HCT116 (cell line): ENCODE measurements around the gene NOS2.

ENCODE experiments used
- CTCF ChIP-seq, 3 experiments: fragments of 200-600 bp in 1 of 3; sonication (generic) in 1 of 3; IDR thresholded peaks in 2 of 3; conservative IDR thresholded peaks in 1 of 3; 2 replicates each; pipeline ENCODE4 v1.5.1; 2012 to 2017; ENCODE audit warnings: low read depth in 2 of 3, low read length in 2 of 3, antibody characterized with exemption in 1 of 3, borderline replicate concordance in 1 of 3, control low read depth in 1 of 3, mild to moderate bottlenecking in 1 of 3, mixed read lengths in 1 of 3, mixed run types in 1 of 3, moderate library complexity in 1 of 3; ENCODE audit not compliant: insufficient read depth in 1 of 3
- ELF1 ChIP-seq: IDR thresholded peaks from 2 replicates; pipeline ENCODE4 v1.6.1; 2012; ENCODE audit warnings: low read depth, borderline replicate concordance
- POLR2A ChIP-seq: IDR thresholded peaks from 2 replicates; pipeline ENCODE4 v1.7.0; 2011; ENCODE audit warnings: borderline replicate concordance; ENCODE audit not compliant: insufficient read depth, insufficient read length; ENCODE audit errors: extremely low read depth
- POLR2AphosphoS5 ChIP-seq: IDR thresholded peaks from 2 replicates; pipeline ENCODE4 v1.6.1; 2011; ENCODE audit warnings: mild to moderate bottlenecking, low read depth, low read length, moderate library complexity
- SP1 ChIP-seq: IDR thresholded peaks from 2 replicates; pipeline ENCODE4 v1.6.1; 2012; ENCODE audit warnings: low read depth
- TCF7L2 ChIP-seq: IDR thresholded peaks from 2 replicates; pipeline ENCODE4 v1.7.0; 2011; ENCODE audit warnings: borderline replicate concordance, inconsistent platforms; ENCODE audit not compliant: insufficient read depth, insufficient read length; ENCODE audit errors: extremely low read depth
- YY1 ChIP-seq: IDR thresholded peaks from 2 replicates; pipeline ENCODE4 v1.6.1; 2011; ENCODE audit warnings: low read length, low read depth, moderate library complexity, mild to moderate bottlenecking; ENCODE audit not compliant: insufficient replicate concordance; ENCODE audit errors: extremely low read depth

GRCh38 chr17:27816946-27817345, 16.6 kb upstream of the NOS2 start:
- TF ChIP-seq CTCF (IDR thresholded peaks at IDR 0.05 in 2 of 3, conservative IDR thresholded peaks at IDR 0.05 in 1 of 3; ENCODE audit: borderline replicate concordance in 1 of 3, insufficient read depth in 1 of 3, low read depth in 2 of 3, low read length in 2 of 3) (no peak), ELF1 (no peak), YY1 (no peak), POLR2AphosphoS5 (no peak), SP1 (no peak), TCF7L2 (no peak), POLR2A (no peak)
